Esophagus squamous epithelium (tissue), 5 donors: ENCODE data around the gene TRIM63. TPM values are rescaled to one million over a fixed set of nuclear protein-coding genes. Genes with fewer than 3 reads are reported as not detected.

Source experiments
- DNase-seq: peaks from one replicate; lab custom pipeline; 2025; lab: John Stamatoyannopoulos, UW
- H3K27ac ChIP-seq, 4 donors: fragments of 200-600 bp; sonication (generic); one replicate each; pipeline ENCODE4 v1.5.1; 2016 to 2019; ENCODE audit warnings: mild to moderate bottlenecking in 1 of 4
- H3K27me3 ChIP-seq, 4 donors: fragments of 200-600 bp; sonication (generic); 1 replicate in 3 of 4; 2 replicates in 1 of 4; pipeline versions ENCODE4 v1.5.1 to v1.6.0; 2017 to 2021; ENCODE audit warnings: antibody characterized with exemption in 1 of 4
- H3K36me3 ChIP-seq, 3 donors: fragments of 200-600 bp; sonication (generic); one replicate each; pipeline ENCODE4 v1.5.1; 2016 to 2019
- H3K4me1 ChIP-seq, 3 donors: fragments of 200-600 bp; sonication (generic); one replicate each; pipeline ENCODE4 v1.5.1; 2017 to 2019
- H3K4me3 ChIP-seq, 4 donors: fragments of 200-600 bp; sonication (generic); 1 replicate in 3 of 4; 2 replicates in 1 of 4; pipeline ENCODE4 v1.5.1; 2016 to 2019; ENCODE audit warnings: mild to moderate bottlenecking in 2 of 4, moderate library complexity in 1 of 4
- H3K9me3 ChIP-seq, 3 donors: fragments of 200-600 bp; sonication (generic); one replicate each; pipeline ENCODE4 v1.5.1; 2016 to 2019
- POLR2A ChIP-seq, 4 donors: fragments of 450-650 bp; IDR thresholded peaks; one replicate each; pipeline ENCODE4 v1.6.1; 2017; ENCODE audit warnings: antibody characterized with exemption in 4 of 4, mild to moderate bottlenecking in 4 of 4, moderate library complexity in 3 of 4
- WGBS, 2 donors: methylation state at CpG; one replicate each; pipeline ENCODE4 v1.1.5; 2018; 5-methylcytosine and 5-hydroxymethylcytosine counted together
- intact Hi-C: fragments of 100-400 bp; cut with DNase I; formaldehyde crosslinking; loops from one replicate; pipeline ENCODE4 v1.15.0; 2022
- total RNA-seq, 4 donors: library from RNA; depleted of rRNA; stranded (reverse); fragments of >200 nt; gene quantifications; one replicate each; pipeline ENCODE4 v1.1.0, GENCODE V29; 2016
- TF ChIP-seq, protein P1 (sequence below), 6 experiments: fragments of 450-650 bp in 4 of 6; fragments of 200-600 bp in 2 of 6; sonication (generic) in 2 of 6; IDR thresholded peaks; one replicate each; pipeline ENCODE4 v1.5.1; 2016 to 2019; ENCODE audit warnings: antibody characterized with exemption in 6 of 6, mild to moderate bottlenecking in 4 of 6, moderate library complexity in 4 of 6
- donor health status: DM: yes; HTN: yes; CAD: no.

Gene TRIM63
- total RNA-seq, 4 donors from 2014 or later = 0.23 to 1.7 TPM; not detected in 2

- H3K27me3 ChIP-seq = peaks cover 0 to 38% (median 0%) of the 10 kb centered on the region in 4 donors
- H3K4me1 ChIP-seq = peaks cover 0 to 7% (median 0%) of the 10 kb centered on the region in 3 donors
- WGBS, 2 donors = 88 to 100% methylated on average over 1 of the region's 1 CpG
- intact Hi-C loops = no loop called here
- TF ChIP-seq POLR2A (IDR thresholded peaks at IDR 0.05) = no peak
- TF ChIP-seq, protein P1, sequence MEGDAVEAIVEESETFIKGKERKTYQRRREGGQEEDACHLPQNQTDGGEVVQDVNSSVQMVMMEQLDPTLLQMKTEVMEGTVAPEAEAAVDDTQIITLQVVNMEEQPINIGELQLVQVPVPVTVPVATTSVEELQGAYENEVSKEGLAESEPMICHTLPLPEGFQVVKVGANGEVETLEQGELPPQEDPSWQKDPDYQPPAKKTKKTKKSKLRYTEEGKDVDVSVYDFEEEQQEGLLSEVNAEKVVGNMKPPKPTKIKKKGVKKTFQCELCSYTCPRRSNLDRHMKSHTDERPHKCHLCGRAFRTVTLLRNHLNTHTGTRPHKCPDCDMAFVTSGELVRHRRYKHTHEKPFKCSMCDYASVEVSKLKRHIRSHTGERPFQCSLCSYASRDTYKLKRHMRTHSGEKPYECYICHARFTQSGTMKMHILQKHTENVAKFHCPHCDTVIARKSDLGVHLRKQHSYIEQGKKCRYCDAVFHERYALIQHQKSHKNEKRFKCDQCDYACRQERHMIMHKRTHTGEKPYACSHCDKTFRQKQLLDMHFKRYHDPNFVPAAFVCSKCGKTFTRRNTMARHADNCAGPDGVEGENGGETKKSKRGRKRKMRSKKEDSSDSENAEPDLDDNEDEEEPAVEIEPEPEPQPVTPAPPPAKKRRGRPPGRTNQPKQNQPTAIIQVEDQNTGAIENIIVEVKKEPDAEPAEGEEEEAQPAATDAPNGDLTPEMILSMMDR (IDR thresholded peaks at IDR 0.05) = no peak
- H3K9me3 ChIP-seq = no peaks in the 10 kb centered on the region
- no peak overlapping the region for H3K27ac ChIP-seq
- H3K36me3 ChIP-seq = no peaks in the 10 kb centered on the region
- H3K4me3 ChIP-seq = no peak overlapping the region
- DNase-seq = no peak
Observed at GRCh38 chr1:26077524-26077923, 10.1 kb upstream of the TRIM63 start.

GRCh38 chr1:26075421-26076144, 8.2 kb upstream of the TRIM63 start:
- H3K27ac ChIP-seq = no peak overlapping the region
- WGBS, 2 donors = 40 to 50% methylated on average over 1 to 2 of the region's 3 CpGs

DNA sequence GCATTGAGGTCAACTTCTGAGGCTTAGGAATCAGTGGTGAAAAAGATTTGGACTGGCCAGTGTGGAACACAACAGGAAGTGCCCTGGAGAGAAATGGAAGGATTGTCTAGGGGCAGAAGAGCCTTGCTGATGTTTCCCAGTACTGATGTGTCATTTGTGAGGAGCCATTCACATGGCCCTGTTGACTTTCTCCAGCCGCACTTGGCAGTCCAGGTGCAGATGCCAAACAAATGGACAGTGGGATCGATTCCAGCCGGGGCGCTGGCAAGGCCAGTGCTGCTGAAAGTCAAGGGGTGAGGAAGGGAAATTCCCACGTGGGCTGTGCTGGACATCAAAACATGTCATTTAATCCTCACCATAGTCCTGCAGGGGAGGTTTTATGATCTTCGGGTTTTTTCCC, 4.9 kb upstream of the TRIM63 start:
- Histone ChIP-seq H3K9me3 (no peaks in the 10 kb centered on the region), H3K27ac (no peak overlapping the region), H3K36me3 (no peaks in the 10 kb centered on the region), H3K4me1 (no peaks in the 10 kb centered on the region), H3K4me3 (no peak overlapping the region), H3K27me3 (peaks cover 0 to 82% (median 0%) of the 10 kb centered on the region in 4 donors)
- 38 to 53% methylated on average over 5 to 6 of the region's 6 CpGs for WGBS, 2 donors
- intact Hi-C loops = no loop called here
- no peak for DNase-seq
- TF ChIP-seq, protein P1 (IDR thresholded peaks at IDR 0.05) = no peak
- no peak for TF ChIP-seq POLR2A (IDR thresholded peaks at IDR 0.05)

More at GRCh38 chr1:26075421-26076144, 8.2 kb upstream of the TRIM63 start:
- no peak for DNase-seq
- peaks cover 0 to 7% (median 0%) of the 10 kb centered on the region in 3 donors for H3K4me1 ChIP-seq
- H3K9me3 ChIP-seq = no peaks in the 10 kb centered on the region
- no peaks in the 10 kb centered on the region for H3K36me3 ChIP-seq
- intact Hi-C loops = no loop called here
- H3K4me3 ChIP-seq = no peak overlapping the region
- H3K27me3 ChIP-seq = peaks cover 0 to 52% (median 0%) of the 10 kb centered on the region in 4 donors
- no peak for TF ChIP-seq POLR2A (IDR thresholded peaks at IDR 0.05)
- TF ChIP-seq, protein P1 (IDR thresholded peaks at IDR 0.05) = no peak

DNA sequence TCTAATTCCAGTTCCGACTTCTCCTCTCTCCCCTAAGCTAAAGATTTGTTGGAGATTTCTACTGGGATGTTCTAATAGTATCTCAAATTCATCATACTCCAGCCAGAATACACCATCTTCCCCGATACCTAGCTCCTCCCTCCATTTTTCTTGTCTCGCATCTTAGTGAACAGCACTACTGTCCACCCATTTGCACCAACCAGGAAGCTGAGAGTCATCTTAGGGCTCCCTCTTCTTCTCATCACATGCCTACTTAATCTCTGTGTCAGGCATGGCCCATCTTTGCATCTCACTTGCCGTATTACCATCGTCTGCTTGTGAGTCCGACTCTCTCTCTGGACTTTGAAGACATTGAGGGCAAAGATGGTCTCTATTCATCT, 3.5 kb upstream of the TRIM63 start:
- intact Hi-C loops = no loop called here
- Histone ChIP-seq H3K9me3 (no peaks in the 10 kb centered on the region), H3K4me3 (no peak overlapping the region), H3K4me1 (no peaks in the 10 kb centered on the region), H3K27me3 (peaks cover 0 to 86% (median 0%) of the 10 kb centered on the region in 4 donors), H3K27ac (no peak overlapping the region), H3K36me3 (no peaks in the 10 kb centered on the region)
- no peak for DNase-seq
- 91 to 95% methylated on average over 6 of the region's 6 CpGs for WGBS, 2 donors
- no peak for TF ChIP-seq POLR2A (IDR thresholded peaks at IDR 0.05)

DNA sequence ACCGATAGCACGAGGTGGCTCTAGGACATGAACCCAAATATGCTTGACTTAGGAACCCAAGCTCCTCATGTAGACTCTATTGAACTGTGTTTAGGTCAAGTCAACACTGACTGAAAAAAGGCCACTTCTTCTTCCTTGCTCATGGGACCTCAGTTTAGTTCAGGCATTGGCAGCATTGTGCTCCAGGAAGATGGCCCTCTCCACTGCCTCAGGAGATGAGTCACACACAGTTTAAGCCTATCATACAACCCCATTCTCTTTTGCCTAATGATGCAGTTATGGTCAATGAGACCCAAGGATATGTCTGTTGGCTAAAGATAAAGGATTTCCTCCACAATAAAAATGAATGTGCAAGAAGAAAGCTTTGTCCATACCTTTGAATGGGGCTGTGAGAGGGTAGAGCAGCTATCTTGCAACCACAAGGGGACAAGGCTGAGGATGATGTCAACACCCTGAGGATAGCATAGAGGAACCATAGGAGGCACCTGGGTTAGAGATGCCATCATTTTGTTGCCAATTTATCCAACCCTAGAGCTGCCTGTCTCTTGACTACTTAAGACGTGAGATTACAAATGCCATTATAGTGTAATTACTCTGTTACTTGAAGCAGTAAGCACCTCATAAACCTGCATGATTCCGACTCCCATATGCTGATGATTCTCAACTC, 3.0 kb upstream of the TRIM63 start:
- Histone ChIP-seq H3K27me3 (peaks cover 0 to 86% (median 0%) of the 10 kb centered on the region in 4 donors), H3K36me3 (no peaks in the 10 kb centered on the region), H3K4me3 (no peak overlapping the region), H3K27ac (no peak overlapping the region), H3K4me1 (no peaks in the 10 kb centered on the region), H3K9me3 (no peaks in the 10 kb centered on the region)
- DNase-seq = no peak
- TF ChIP-seq, protein P1 (IDR thresholded peaks at IDR 0.05) = no peak
- TF ChIP-seq POLR2A (IDR thresholded peaks at IDR 0.05) = no peak
- intact Hi-C loops = no loop called here
- 82 to 94% methylated on average over 4 of the region's 4 CpGs for WGBS, 2 donors
